ENCODE data around the gene APOC3.

GRCh38 chr11:116786326-116786725 lies 43.4 kb upstream of the APOC3 start:
- TF ChIP-seq, protein P1, sequence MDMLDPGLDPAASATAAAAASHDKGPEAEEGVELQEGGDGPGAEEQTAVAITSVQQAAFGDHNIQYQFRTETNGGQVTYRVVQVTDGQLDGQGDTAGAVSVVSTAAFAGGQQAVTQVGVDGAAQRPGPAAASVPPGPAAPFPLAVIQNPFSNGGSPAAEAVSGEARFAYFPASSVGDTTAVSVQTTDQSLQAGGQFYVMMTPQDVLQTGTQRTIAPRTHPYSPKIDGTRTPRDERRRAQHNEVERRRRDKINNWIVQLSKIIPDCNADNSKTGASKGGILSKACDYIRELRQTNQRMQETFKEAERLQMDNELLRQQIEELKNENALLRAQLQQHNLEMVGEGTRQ (IDR thresholded peaks at IDR 0.05; ENCODE audit: borderline replicate concordance, low read depth, low read length): no peak
- no peak for TF ChIP-seq ESRRA (IDR thresholded peaks at IDR 0.05; ENCODE audit: low read length)
- TF ChIP-seq RELA (IDR thresholded peaks at IDR 0.05; ENCODE audit: borderline replicate concordance, partially characterized antibody): no peak
- TF ChIP-seq DPF2 (IDR thresholded peaks at IDR 0.05): no peak
- TF ChIP-seq, protein P2, sequence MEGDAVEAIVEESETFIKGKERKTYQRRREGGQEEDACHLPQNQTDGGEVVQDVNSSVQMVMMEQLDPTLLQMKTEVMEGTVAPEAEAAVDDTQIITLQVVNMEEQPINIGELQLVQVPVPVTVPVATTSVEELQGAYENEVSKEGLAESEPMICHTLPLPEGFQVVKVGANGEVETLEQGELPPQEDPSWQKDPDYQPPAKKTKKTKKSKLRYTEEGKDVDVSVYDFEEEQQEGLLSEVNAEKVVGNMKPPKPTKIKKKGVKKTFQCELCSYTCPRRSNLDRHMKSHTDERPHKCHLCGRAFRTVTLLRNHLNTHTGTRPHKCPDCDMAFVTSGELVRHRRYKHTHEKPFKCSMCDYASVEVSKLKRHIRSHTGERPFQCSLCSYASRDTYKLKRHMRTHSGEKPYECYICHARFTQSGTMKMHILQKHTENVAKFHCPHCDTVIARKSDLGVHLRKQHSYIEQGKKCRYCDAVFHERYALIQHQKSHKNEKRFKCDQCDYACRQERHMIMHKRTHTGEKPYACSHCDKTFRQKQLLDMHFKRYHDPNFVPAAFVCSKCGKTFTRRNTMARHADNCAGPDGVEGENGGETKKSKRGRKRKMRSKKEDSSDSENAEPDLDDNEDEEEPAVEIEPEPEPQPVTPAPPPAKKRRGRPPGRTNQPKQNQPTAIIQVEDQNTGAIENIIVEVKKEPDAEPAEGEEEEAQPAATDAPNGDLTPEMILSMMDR (IDR thresholded peaks at IDR 0.05 in 2 of 3, conservative IDR thresholded peaks at IDR 0.05 in 1 of 3; ENCODE audit: control insufficient read depth in 2 of 3, extremely low read depth in 1 of 3, insufficient read depth in 1 of 3, low read depth in 3 of 3, low read length in 3 of 3): no peak
- TF ChIP-seq POLR2A (IDR thresholded peaks at IDR 0.05; ENCODE audit: low read depth, low read length): no peak
- no peak for TF ChIP-seq RFX5 (IDR thresholded peaks at IDR 0.05; ENCODE audit: low read depth, low read length)
- TF ChIP-seq EP300 (IDR thresholded peaks at IDR 0.05; ENCODE audit: borderline replicate concordance in 1 of 2, control insufficient read depth in 1 of 2, low read depth in 2 of 2, low read length in 2 of 2): no peak
